ENCODE measurements around the gene TMEM168. TPM values are rescaled to one million over a fixed set of nuclear protein-coding genes. Genes with fewer than 3 reads are reported as not detected.

TMEM168 gene
- total and polyA plus RNA-seq, 2 donors from 2014 or later = 8.8 to 26.9 TPM

GRCh38 chr7:112781110-112781509 is 9.1 kb downstream of the TMEM168 start:
- no peaks in the 10 kb centered on the region for H3K27me3 ChIP-seq (ENCODE audit: control insufficient read depth, insufficient read depth, low read length)
- peaks cover 0 to 3% (median 0%) of the 10 kb centered on the region in 3 donors for H3K36me3 ChIP-seq (ENCODE audit: control insufficient read depth in 2 of 3, insufficient read depth in 3 of 3, low read length in 3 of 3)
- DNase-seq (no peak), FAIRE-seq (no peak)
- H3K9ac ChIP-seq (ENCODE audit: low read length in 3 of 3) = no peak overlapping the region
- intact Hi-C loops (cut with DNase I) = no loop called here
- H3K4me1 ChIP-seq (ENCODE audit: control insufficient read depth in 2 of 3, insufficient read depth in 2 of 3, low read depth in 1 of 3, low read length in 3 of 3) = no peaks in the 10 kb centered on the region
- no peak overlapping the region for H3K27ac ChIP-seq (ENCODE audit: low read depth in 2 of 2, low read length in 2 of 2)
- H3K9me3 ChIP-seq (ENCODE audit: control insufficient read depth in 2 of 3, insufficient read depth in 1 of 3, low read length in 3 of 3) = no peaks in the 10 kb centered on the region
- H3K4me3 ChIP-seq (ENCODE audit: low read length in 3 of 3) = no peak overlapping the region
- TF ChIP-seq, protein P1, sequence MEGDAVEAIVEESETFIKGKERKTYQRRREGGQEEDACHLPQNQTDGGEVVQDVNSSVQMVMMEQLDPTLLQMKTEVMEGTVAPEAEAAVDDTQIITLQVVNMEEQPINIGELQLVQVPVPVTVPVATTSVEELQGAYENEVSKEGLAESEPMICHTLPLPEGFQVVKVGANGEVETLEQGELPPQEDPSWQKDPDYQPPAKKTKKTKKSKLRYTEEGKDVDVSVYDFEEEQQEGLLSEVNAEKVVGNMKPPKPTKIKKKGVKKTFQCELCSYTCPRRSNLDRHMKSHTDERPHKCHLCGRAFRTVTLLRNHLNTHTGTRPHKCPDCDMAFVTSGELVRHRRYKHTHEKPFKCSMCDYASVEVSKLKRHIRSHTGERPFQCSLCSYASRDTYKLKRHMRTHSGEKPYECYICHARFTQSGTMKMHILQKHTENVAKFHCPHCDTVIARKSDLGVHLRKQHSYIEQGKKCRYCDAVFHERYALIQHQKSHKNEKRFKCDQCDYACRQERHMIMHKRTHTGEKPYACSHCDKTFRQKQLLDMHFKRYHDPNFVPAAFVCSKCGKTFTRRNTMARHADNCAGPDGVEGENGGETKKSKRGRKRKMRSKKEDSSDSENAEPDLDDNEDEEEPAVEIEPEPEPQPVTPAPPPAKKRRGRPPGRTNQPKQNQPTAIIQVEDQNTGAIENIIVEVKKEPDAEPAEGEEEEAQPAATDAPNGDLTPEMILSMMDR (IDR thresholded peaks at IDR 0.05; ENCODE audit: borderline replicate concordance, extremely low read depth, insufficient read depth) = no peak

DNA sequence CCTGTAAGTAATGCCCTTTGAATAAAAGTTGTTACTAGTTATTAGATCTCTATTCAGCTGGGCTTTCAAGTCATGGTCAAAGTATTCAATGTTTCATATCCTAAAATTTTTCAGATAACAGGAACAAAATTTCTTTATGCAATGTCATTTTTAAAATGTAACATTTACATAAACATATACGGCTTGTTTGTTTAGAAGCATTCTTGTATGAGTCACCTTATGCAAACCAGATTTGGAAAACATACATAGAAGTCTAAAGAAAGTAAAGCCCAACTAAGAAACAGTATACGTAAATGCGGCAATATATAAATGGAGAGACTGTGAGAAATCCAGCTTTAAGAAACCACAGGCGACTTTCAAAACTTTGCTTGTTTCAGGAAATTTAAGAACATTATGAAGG is 10.5 kb downstream of the TMEM168 start:
- Histone ChIP-seq H3K27me3 (ENCODE audit: control insufficient read depth, insufficient read depth, low read length) (no peaks in the 10 kb centered on the region), H3K4me3 (ENCODE audit: low read length in 3 of 3) (no peak overlapping the region), H3K4me1 (ENCODE audit: control insufficient read depth in 2 of 3, insufficient read depth in 2 of 3, low read depth in 1 of 3, low read length in 3 of 3) (no peaks in the 10 kb centered on the region), H3K9me3 (ENCODE audit: control insufficient read depth in 2 of 3, insufficient read depth in 1 of 3, low read length in 3 of 3) (no peaks in the 10 kb centered on the region), H3K36me3 (ENCODE audit: control insufficient read depth in 2 of 3, insufficient read depth in 3 of 3, low read length in 3 of 3) (peaks cover 0 to 3% (median 0%) of the 10 kb centered on the region in 3 donors), H3K9ac (ENCODE audit: low read length in 3 of 3) (no peak overlapping the region), H3K27ac (ENCODE audit: low read depth in 2 of 2, low read length in 2 of 2) (no peak overlapping the region)
- intact Hi-C loops (cut with DNase I) = no loop called here
- TF ChIP-seq, protein P1 (IDR thresholded peaks at IDR 0.05; ENCODE audit: borderline replicate concordance, extremely low read depth, insufficient read depth) = no peak
- DNase-seq (no peak), FAIRE-seq (no peak)

DNA sequence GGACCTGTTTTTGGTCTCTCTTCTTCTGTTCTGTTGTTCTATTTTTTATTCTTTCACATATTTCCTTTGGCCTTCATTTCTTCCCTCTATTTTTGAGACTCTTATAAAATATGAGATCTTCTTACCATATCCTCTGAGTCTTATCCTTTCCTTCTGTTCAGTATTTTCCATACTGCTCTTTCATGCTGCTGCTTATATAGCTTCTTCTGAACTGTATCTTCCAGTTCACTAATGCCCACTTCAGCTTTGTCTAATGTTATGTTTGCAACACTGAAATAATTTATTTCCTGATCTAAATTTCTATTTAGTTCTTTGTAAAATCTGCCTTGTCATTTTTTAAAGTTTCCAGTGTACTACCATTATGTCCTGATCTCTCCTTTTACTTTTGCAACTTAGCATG is 12.8 kb downstream of the TMEM168 start:
- no peak overlapping the region for H3K27ac ChIP-seq (ENCODE audit: low read depth in 2 of 2, low read length in 2 of 2)
- no peaks in the 10 kb centered on the region for H3K27me3 ChIP-seq (ENCODE audit: control insufficient read depth, insufficient read depth, low read length)
- H3K4me3 ChIP-seq (ENCODE audit: low read length in 3 of 3) = no peak overlapping the region
- no peak for DNase-seq
- intact Hi-C loops (cut with DNase I) = no loop called here
- no peaks in the 10 kb centered on the region for H3K9me3 ChIP-seq (ENCODE audit: control insufficient read depth in 2 of 3, insufficient read depth in 1 of 3, low read length in 3 of 3)
- no peak for FAIRE-seq
- H3K4me1 ChIP-seq (ENCODE audit: control insufficient read depth in 2 of 3, insufficient read depth in 2 of 3, low read depth in 1 of 3, low read length in 3 of 3) = no peaks in the 10 kb centered on the region
- TF ChIP-seq, protein P1 (IDR thresholded peaks at IDR 0.05; ENCODE audit: borderline replicate concordance, extremely low read depth, insufficient read depth) = no peak
- H3K36me3 ChIP-seq (ENCODE audit: control insufficient read depth in 2 of 3, insufficient read depth in 3 of 3, low read length in 3 of 3) = no peaks in the 10 kb centered on the region
- no peak overlapping the region for H3K9ac ChIP-seq (ENCODE audit: low read length in 3 of 3)

DNA sequence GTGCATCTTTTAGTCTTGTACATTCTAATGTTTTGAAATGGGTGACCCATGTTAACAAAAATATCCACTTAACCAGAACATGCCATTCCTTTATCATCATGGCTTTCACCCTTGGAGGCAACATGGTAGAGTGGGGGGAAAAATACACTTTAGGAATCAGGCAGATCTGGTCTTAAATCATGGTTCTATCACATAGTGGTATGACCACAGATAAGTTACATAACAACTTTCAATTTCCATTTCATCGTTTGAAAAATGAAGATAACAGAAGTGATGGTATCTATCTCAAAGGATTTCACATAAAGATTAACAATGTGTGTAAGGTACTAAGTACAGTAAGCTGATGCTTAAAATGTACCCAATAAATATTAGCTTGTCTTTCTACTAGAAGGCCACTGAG is 19.0 kb downstream of the TMEM168 start:
- Histone ChIP-seq H3K27me3 (ENCODE audit: control insufficient read depth, insufficient read depth, low read length) (no peaks in the 10 kb centered on the region), H3K27ac (ENCODE audit: low read depth in 2 of 2, low read length in 2 of 2) (no peak overlapping the region), H3K36me3 (ENCODE audit: control insufficient read depth in 2 of 3, insufficient read depth in 3 of 3, low read length in 3 of 3) (peaks cover 0 to 2% (median 0%) of the 10 kb centered on the region in 3 donors), H3K4me3 (ENCODE audit: low read length in 3 of 3) (no peak overlapping the region), H3K4me1 (ENCODE audit: control insufficient read depth in 2 of 3, insufficient read depth in 2 of 3, low read depth in 1 of 3, low read length in 3 of 3) (no peaks in the 10 kb centered on the region), H3K9me3 (ENCODE audit: control insufficient read depth in 2 of 3, insufficient read depth in 1 of 3, low read length in 3 of 3) (no peaks in the 10 kb centered on the region), H3K9ac (ENCODE audit: low read length in 3 of 3) (no peak overlapping the region)
- DNase-seq = no peak
- TF ChIP-seq, protein P1 (IDR thresholded peaks at IDR 0.05; ENCODE audit: borderline replicate concordance, extremely low read depth, insufficient read depth) = no peak
- no peak for FAIRE-seq
- intact Hi-C loops (cut with DNase I) = no loop called here

Measured in kidney (tissue), 14 donors.